ENCODE data around the gene USP48.
"Not testable (repeated sequence)": the region's sequence is repeated elsewhere in the genome, so short reads cannot be mapped to it uniquely, and the experiment has no call there.

The USP48 gene

GRCh38 chr1:21701401-21701800, 81.5 kb downstream of the USP48 start:
- no peak for DNase-seq (ENCODE audit: low read depth in 2 of 2)

DNA sequence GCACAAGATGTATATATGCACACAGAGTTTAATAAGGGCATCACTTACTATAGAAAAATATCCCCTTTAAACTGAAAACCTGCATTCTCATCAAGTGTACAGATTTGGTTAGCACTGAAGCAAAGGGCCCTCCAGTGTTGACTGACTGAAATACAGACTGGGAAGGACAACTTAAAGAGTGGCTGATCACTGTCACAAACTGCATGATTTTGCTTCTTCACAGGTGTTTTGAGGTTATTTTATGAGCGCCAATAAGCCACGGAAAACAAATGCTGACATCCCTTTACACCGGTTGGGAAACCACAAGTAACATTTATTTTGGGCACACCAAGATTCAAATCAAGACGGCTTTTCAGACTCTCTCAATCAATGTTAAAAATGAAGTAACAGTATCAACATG, 82.9 kb downstream of the USP48 start:
- no peak for DNase-seq (ENCODE audit: low read depth in 2 of 2)

DNA sequence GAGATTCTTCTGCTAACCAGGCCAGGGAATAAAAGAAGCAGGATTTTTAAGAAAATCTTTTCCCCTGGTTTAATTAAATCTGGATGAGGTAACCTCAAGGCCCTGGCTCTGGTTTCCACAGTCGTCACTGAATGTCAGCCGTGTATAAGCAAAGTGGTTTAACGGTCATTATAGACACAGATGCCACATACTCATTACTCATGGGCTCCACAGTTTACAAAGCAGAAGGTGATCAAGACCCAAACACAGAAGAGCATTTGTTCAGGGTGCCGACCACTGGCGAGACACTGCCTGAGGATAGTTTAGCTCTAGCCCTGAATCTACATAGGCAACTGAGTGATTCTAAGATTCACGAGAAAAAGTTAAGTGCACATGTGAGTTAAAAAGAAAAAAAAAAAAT, 86.0 kb downstream of the USP48 start:
- DNase-seq (ENCODE audit: low read depth in 2 of 2): no peak

DNA sequence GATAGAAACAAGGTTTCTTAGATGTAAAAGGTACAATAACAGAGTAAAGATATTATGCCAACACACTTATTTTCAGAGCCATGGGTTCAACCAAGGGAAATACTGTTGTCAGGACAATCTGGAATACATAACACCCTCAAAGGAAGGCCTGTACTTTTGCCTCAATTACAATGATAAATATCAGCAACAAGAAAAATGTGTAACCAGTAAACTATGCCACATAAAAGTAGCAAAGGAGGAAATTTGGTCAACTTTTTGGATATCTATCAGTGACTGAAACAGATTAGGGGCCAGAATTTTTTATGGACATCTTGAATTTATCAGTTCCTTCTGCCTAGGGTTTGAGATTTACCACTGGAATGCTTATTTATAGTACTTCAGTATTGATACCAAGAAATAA, 89.2 kb downstream of the USP48 start:
- DNase-seq (ENCODE audit: low read depth in 2 of 2): no peak

DNA sequence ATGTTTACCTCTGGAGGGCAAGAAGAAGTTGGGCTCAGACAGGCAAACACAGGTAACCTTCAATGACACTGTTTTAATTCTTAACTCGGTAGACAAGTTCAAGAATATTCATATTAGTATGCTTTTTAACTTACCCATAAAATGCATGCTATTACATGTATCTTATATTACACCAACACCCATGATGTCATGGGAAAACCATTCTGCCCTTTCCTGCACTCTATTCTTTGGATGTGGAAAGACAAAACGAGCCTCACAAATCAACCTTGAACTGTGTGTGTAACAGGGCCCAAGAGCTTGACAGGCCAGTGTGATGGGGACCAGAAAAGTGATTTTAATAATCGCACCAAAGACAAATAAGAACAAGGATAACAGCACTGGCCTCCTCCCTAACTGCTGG, 91.2 kb downstream of the USP48 start:
- no peak for DNase-seq (ENCODE audit: low read depth in 2 of 2)

DNA sequence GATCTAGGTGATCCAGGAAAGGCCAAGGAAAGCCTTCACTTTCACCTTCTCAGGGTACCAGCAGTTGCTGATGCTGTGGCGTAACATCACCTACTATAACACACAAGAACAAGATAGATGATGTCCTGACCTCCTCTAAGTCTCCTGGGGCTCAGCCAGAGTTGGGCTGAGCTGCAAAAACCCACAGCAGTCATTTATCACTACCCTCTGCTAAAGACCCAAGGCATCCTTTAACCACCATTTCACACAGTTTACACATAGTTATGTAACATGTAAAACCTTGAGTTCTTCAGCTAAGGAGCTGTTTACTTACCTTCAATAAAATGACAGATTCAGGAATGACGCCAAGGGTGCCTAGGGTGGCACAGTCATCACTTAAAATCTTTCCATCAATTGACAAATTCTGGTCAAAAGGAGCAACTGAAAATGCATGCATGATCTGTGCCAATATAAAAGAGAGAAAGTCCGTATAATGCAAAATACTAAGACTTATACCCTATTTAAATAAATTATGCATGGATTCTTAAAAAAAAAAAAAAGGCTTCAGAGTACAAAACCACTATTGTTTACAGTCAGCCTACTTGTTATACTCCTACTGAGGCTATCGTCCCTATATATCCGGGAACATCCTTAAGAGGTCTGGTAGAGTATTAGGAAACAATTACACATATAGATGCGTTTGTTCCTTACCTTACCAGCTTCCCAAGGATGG, 93.1 kb downstream of the USP48 start:
- DNase-seq (ENCODE audit: low read depth in 2 of 2): no peak

GRCh38 chr1:21687081-21687529, 95.8 kb downstream of the USP48 start:
- DNase-seq (ENCODE audit: low read depth in 2 of 2): no peak

DNA sequence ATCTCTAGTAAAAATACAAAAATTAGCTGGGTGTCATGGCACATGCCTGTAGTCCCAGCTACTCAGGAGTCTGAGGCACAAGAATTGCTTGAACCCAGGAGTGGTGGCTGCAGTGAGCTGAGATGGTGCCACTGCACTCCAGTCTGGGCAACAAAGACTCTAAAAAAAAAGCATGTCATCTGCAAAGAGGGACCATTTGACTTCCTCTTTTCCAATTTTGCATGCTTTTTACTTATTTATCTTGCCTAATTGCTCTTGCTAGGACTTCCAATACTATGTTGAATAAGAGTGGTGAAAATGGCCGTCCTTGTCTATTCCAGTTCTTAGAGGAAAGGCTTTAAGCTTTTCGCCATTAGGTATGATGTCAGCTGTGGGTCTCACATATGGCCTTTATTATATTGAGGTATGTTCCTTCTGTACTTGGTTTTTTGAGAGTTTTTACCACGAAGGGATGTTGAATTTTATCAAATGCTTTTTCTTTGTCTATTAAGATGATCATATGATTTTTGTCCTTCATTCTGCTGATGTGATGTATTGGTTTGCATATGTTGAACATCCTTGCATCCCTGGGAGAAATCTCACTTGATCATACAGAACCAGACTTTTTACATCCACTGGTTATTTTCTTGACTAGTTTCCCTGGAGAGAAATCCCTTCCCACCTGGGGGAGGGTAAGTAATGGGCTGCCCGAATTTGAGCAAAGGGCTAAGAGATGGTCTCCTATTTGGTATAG, 96.8 kb downstream of the USP48 start:
- no peak for DNase-seq (ENCODE audit: low read depth in 2 of 2)

GRCh38 chr1:21681426-21681825, 101.5 kb downstream of the USP48 start:
- DNase-seq (ENCODE audit: low read depth in 2 of 2): no peak

GRCh38 chr1:21680918-21681317, 102.0 kb downstream of the USP48 start:
- DNase-seq (ENCODE audit: low read depth in 2 of 2): no peak

- no peak for DNase-seq (ENCODE audit: low read depth in 2 of 2)
These were observed 102.6 kb downstream of the USP48 start for GRCh38 chr1:21680381-21680780.

DNA sequence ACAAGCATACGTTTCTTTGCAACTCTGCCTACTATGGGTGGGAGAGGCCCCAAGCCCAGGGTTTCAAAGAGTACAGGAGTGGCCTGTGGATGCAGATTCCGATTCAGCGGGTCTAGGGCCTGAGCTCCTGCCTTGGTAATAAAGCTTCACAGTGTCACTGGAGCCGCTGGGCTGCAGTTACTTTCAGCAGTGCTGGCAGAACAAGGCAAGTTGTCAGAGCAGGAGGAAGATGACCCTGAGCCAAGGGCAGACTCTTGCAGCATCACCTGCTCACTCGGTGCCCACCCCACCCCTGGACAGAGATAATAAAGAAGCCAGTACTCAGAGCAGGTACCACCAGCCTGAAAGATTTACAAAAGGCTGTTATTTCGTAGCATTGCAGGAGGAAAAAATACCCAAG, 105.8 kb downstream of the USP48 start:
- no peak for DNase-seq (ENCODE audit: low read depth in 2 of 2)

GRCh38 chr1:21674957-21675356, 108.0 kb downstream of the USP48 start:
- DNase-seq (ENCODE audit: low read depth in 2 of 2): no peak

DNA sequence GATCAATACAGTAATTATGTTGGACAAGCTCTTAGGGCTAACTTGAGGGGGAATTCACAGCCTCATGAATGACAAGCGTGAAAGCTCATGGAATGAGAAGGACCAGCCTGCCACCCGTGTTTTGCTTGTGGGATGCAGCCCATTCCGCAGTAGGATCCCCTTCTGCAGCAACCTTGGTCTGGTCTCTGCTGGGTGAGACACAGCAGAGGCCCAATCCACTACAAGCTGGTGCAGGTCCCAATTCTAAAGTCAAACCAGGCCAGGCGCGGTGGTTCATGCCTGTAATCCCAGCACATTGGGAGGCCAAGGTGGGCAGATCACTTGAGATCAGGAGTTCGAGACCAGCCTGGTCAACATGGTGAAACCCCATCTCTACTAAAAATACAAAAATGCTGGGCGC, 109.1 kb downstream of the USP48 start:
- not testable (repeated sequence) for DNase-seq (ENCODE audit: low read depth in 2 of 2)

DNA sequence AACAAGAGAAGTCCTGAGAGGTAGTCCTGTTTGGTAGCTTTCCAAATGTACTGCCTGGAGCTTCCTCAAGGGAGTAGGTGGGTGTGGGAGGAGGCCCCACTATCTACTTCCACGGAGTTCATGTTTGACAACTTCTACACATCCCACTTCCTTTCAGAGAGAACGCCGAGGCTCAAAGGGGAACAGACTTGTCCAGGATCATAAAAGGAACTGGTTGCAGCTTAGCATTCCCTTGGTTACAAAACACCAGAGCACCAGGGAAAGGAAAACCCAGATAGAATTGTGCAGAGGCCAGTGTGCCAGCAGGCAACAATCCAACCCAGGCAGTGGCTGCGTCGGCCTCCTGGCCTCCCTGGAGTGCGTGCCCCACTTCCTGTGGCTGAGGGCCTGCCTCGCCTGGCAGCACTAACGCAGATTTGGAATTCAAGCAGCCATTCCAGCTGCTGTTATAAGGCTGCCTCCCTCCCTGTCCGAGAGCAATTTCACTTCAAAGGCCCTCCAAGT, 109.6 kb downstream of the USP48 start:
- DNase-seq (ENCODE audit: low read depth in 2 of 2): no peak

GRCh38 chr1:21672478-21673276, 110.3 kb downstream of the USP48 start:
- DNase-seq (ENCODE audit: low read depth in 2 of 2): no peak

GRCh38 chr1:21671915-21672314, 111.0 kb downstream of the USP48 start:
- DNase-seq (ENCODE audit: low read depth in 2 of 2): no peak

GRCh38 chr1:21670956-21671902, 111.7 kb downstream of the USP48 start:
- no peak for DNase-seq (ENCODE audit: low read depth in 2 of 2)

DNA sequence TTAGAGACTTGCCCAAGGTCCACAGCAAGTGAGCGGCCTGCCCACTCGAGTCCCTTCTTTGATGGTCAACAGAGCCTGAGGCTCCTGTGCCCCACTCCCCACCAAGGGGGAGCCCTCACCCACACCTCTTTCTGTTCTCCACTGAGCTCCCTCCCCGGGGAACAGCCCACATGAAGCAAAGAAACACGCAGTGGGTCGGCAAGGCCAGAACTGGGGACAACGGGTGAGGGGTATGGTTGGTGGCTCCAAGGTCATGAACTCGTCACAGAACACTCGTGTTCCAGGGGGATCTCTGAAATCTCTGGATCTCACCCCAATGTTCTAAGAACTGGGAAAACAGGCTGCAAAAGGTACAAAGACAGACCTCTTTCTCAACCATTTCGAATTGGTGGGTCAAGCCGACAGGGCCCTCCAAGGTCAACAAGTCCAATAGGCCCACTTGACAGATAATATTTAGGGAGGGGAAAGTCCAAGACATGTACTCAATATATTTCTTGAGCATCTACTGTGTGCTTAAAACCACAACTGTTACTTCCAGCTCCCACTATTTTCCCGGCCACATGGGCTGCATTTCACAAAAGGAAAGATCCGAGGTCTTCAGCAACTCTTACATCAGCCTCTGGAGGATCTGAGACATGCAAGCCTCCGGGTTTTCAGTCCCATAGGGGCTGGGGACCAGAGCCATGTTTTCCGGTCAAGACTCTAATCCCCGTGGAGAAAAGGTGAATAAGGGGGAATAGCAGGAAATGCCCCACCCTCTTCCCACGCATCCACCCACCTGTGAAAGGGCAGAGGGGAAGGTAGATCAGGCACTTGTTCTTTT, 112.7 kb downstream of the USP48 start:
- DNase-seq (ENCODE audit: low read depth in 2 of 2): no peak

All from stimulated activated CD8-positive, alpha-beta memory T cell treated with anti-CD3 and anti-CD28 coated beads, Interleukin-2, amount 100 ng/mL, for 48 hours (primary cell).